Natural killer cell (primary cell): ENCODE measurements around the gene ITPKC. TPM values are rescaled to one million over a fixed set of nuclear protein-coding genes. Genes with fewer than 3 reads are reported as not detected.

Source experiments
- ATAC-seq, 3 donors: fragments of 150-1000 bp in 2 of 3; fragments of 200-7000 bp in 1 of 3; cut with Tn5 transposase; 1 replicate in 1 of 3; 2 replicates in 2 of 3; pipeline ENCODE4 v1.10.0; 2021; ENCODE audit warnings: mild to moderate bottlenecking in 2 of 3, moderate library complexity in 2 of 3
- DNase-seq, 2 donors: peaks; one replicate each; pipeline versions ENCODE4 v3.0.0 to v3.0.0-alpha.2; 2013 to 2021; ENCODE audit warnings: mixed read lengths in 1 of 2
- H3K27ac ChIP-seq: one replicate; pipeline ENCODE4 v1.5.1; 2013; ENCODE audit warnings: mild to moderate bottlenecking, low read length
- H3K27me3 ChIP-seq: one replicate; pipeline ENCODE4 v1.6.1; 2013; ENCODE audit warnings: low read length; ENCODE audit not compliant: control insufficient read depth, insufficient read depth
- H3K36me3 ChIP-seq: one replicate; pipeline ENCODE4 v1.6.1; 2013; ENCODE audit warnings: low read length; ENCODE audit not compliant: control insufficient read depth, insufficient read depth
- H3K4me1 ChIP-seq: one replicate; pipeline ENCODE4 v1.6.1; 2013; ENCODE audit warnings: low read length; ENCODE audit not compliant: control insufficient read depth, insufficient read depth
- H3K4me3 ChIP-seq: one replicate; pipeline ENCODE4 v1.5.1; 2013; ENCODE audit warnings: low read length
- H3K9me3 ChIP-seq: one replicate; pipeline ENCODE4 v1.6.1; 2013; ENCODE audit warnings: low read length; ENCODE audit not compliant: control insufficient read depth, insufficient read depth
- H3K27ac Mint-ChIP-seq, 2 donors: one replicate each; pipeline ENCODE4 v1.8.0; 2022; ENCODE audit warnings: mild to moderate bottlenecking in 2 of 2, mixed read lengths in 2 of 2, moderate library complexity in 1 of 2
- H3K27me3 Mint-ChIP-seq, 2 donors: one replicate each; pipeline ENCODE4 v1.8.0; 2022; ENCODE audit warnings: low read depth in 2 of 2, mixed read lengths in 2 of 2
- H3K36me3 Mint-ChIP-seq: one replicate; pipeline ENCODE4 v1.8.0; 2022; ENCODE audit warnings: mixed read lengths
- H3K4me1 Mint-ChIP-seq, 2 donors: one replicate each; pipeline ENCODE4 v1.8.0; 2022; ENCODE audit warnings: mixed read lengths in 2 of 2
- H3K4me3 Mint-ChIP-seq: one replicate; pipeline ENCODE4 v1.8.0; 2022; ENCODE audit warnings: mild to moderate bottlenecking, moderate library complexity, mixed read lengths
- H3K9me3 Mint-ChIP-seq, 2 donors: one replicate each; pipeline ENCODE4 v1.8.0; 2022; ENCODE audit warnings: mixed read lengths in 2 of 2
- CTCF ChIP-seq: fragments of 200-600 bp; IDR thresholded peaks from one replicate; pipeline ENCODE4 v1.8.0; 2022; ENCODE audit warnings: antibody characterized with exemption
- WGBS: methylation state at CpG from one replicate; pipeline ENCODE4 v1.1.7; 2013; ENCODE audit warnings: missing lambda C conversion rate; ENCODE audit not compliant: insufficient coverage; 5-methylcytosine and 5-hydroxymethylcytosine counted together
- intact Hi-C: fragments of 100-400 bp; cut with micrococcal nuclease; formaldehyde crosslinking; loops from one replicate; pipeline ENCODE4 v1.14.2; 2022
- total RNA-seq, 4 donors: library from RNA; stranded (reverse); fragments of 120-200 nt in 1 of 4; gene quantifications; one replicate each; pipeline versions ENCODE4 v1.2.3 to v1.2.4, GENCODE V29; 2013 to 2022

ITPKC gene
- total RNA-seq, 3 donors from 2014 or later (not counting 1 experiment from before 2014, with no cell fraction given) = 8.7 to 11.1 (median 11.0) TPM

- 95% methylated on average over 13 of the region's 18 CpGs for whole genome bisulfite sequencing
- Histone ChIP-seq H3K4me1 (peaks cover 9% of the 10 kb centered on the region), H3K9me3 (no peaks in the 10 kb centered on the region), H3K36me3 (no peaks in the 10 kb centered on the region), H3K27ac (no peak overlapping the region), H3K27me3 (no peaks in the 10 kb centered on the region), H3K4me3 (no peak overlapping the region)
- intact Hi-C loops = no loop called here
- ATAC-seq (no peak), DNase-seq (no peak)
- Mint-ChIP-seq H3K36me3 (no peaks in the 10 kb centered on the region), H3K27ac (no peak overlapping the region), H3K27me3 (no peaks in the 10 kb centered on the region), H3K4me1 (peaks cover 0 to 22% of the 10 kb centered on the region in 2 donors), H3K4me3 (no peak overlapping the region), H3K9me3 (no peaks in the 10 kb centered on the region)
- TF ChIP-seq CTCF = no peak
Observed at GRCh38 chr19:40682431-40682964, 34.4 kb upstream of the ITPKC start.

DNA sequence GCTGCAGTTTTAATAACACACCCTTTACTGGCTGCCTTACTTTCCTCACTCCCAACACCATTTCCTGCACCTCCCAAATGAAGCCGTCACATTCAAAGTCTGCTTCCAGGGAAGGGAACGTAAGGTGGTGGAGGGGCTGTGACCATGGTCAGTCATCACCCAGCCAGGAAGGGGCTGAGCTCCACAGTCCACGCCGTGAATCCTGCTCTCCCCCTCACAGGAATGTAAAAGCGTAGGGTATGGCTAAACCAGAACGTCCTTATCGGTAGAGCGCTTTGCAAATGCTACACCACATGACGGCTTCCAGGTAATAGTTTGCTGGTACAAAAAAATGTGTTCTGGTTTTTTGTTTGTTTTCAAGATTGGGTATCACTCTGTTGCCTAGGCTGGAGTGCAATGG is 33.5 kb upstream of the ITPKC start:
- intact Hi-C loops = no loop called here
- peaks cover 19% of the 10 kb centered on the region for H3K4me1 ChIP-seq
- H3K27ac Mint-ChIP-seq = no peak overlapping the region
- no peaks in the 10 kb centered on the region for H3K36me3 Mint-ChIP-seq
- 95% methylated on average over 8 of the region's 9 CpGs for WGBS
- H3K9me3 Mint-ChIP-seq = no peaks in the 10 kb centered on the region
- DNase-seq (no peak), ATAC-seq (no peak)
- H3K27me3 ChIP-seq = no peaks in the 10 kb centered on the region
- no peaks in the 10 kb centered on the region for H3K9me3 ChIP-seq
- no peaks in the 10 kb centered on the region for H3K27me3 Mint-ChIP-seq
- H3K36me3 ChIP-seq = no peaks in the 10 kb centered on the region
- no peak overlapping the region for H3K27ac ChIP-seq
- no peak for TF ChIP-seq CTCF
- H3K4me1 Mint-ChIP-seq = peaks cover 0 to 22% of the 10 kb centered on the region in 2 donors
- no peak overlapping the region for H3K4me3 Mint-ChIP-seq
- H3K4me3 ChIP-seq = no peak overlapping the region

- ATAC-seq = no peak
- intact Hi-C loops = no loop called here
- no peaks in the 10 kb centered on the region for H3K36me3 Mint-ChIP-seq
Observed at GRCh38 chr19:40684280-40684679, 32.6 kb upstream of the ITPKC start.

More at GRCh38 chr19:40684280-40684679, 32.6 kb upstream of the ITPKC start:
- TF ChIP-seq CTCF = no peak
- no peak for DNase-seq
- H3K9me3 Mint-ChIP-seq = no peaks in the 10 kb centered on the region
- Histone ChIP-seq H3K4me3 (no peak overlapping the region), H3K4me1 (peaks cover 27% of the 10 kb centered on the region), H3K36me3 (no peaks in the 10 kb centered on the region), H3K27ac (no peak overlapping the region), H3K9me3 (no peaks in the 10 kb centered on the region), H3K27me3 (no peaks in the 10 kb centered on the region)
- no peak overlapping the region for H3K4me3 Mint-ChIP-seq
- H3K4me1 Mint-ChIP-seq = peaks cover 0 to 22% of the 10 kb centered on the region in 2 donors
- WGBS = 98% methylated on average over 32 of the region's 32 CpGs
- H3K27ac Mint-ChIP-seq = no peak overlapping the region
- H3K27me3 Mint-ChIP-seq = no peaks in the 10 kb centered on the region
